H9 (cell line): ENCODE results near the gene C1QTNF2. TPM values are rescaled to one million over a fixed set of nuclear protein-coding genes. Genes with fewer than 3 reads are reported as not detected.

Experiments
- DNase-seq: peaks from one replicate; pipeline ENCODE4 v3.0.0-alpha.2; 2017
- H2AFZ ChIP-seq: one replicate; pipeline ENCODE4 v1.6.1; 2013; ENCODE audit warnings: mild to moderate bottlenecking, low read length, control low read depth, moderate library complexity
- H2AK5ac ChIP-seq: 2 replicates; pipeline ENCODE4 v1.6.1; 2013; ENCODE audit warnings: low read length, control low read depth, mixed read lengths; ENCODE audit not compliant: insufficient read length
- H2BK120ac ChIP-seq: one replicate; pipeline ENCODE4 v1.6.1; 2013; ENCODE audit warnings: low read depth, mild to moderate bottlenecking, low read length, control low read depth, inconsistent platforms; ENCODE audit not compliant: poor library complexity, severe bottlenecking
- H2BK12ac ChIP-seq: 2 replicates; pipeline ENCODE4 v1.6.1; 2013; ENCODE audit warnings: low read length, control low read depth, mixed read lengths, low read depth; ENCODE audit not compliant: insufficient read length
- H2BK15ac ChIP-seq: 2 replicates; pipeline ENCODE4 v1.6.1; 2013; ENCODE audit warnings: low read depth, low read length, control low read depth
- H2BK20ac ChIP-seq: one replicate; pipeline ENCODE4 v1.6.1; 2013; ENCODE audit warnings: low read depth, mild to moderate bottlenecking, low read length, control low read depth, inconsistent platforms; ENCODE audit not compliant: poor library complexity, severe bottlenecking
- H2BK5ac ChIP-seq: 2 replicates; pipeline ENCODE4 v1.6.1; 2013; ENCODE audit warnings: low read length, control low read depth, mixed read lengths; ENCODE audit not compliant: insufficient read length
- H3K14ac ChIP-seq: 2 replicates; pipeline ENCODE4 v1.6.1; 2013; ENCODE audit warnings: low read length, control low read depth; ENCODE audit not compliant: insufficient read depth
- H3K18ac ChIP-seq: 2 replicates; pipeline ENCODE4 v1.6.1; 2013; ENCODE audit warnings: low read depth, mild to moderate bottlenecking, mixed read lengths, low read length, control low read depth; ENCODE audit not compliant: insufficient read length
- H3K23ac ChIP-seq: 2 replicates; pipeline ENCODE4 v1.6.1; 2013; ENCODE audit warnings: low read length, control low read depth, mixed read lengths, low read depth; ENCODE audit not compliant: insufficient read length
- H3K23me2 ChIP-seq: 2 replicates; pipeline ENCODE4 v1.6.1; 2013; ENCODE audit warnings: low read depth, mild to moderate bottlenecking, mixed read lengths, low read length, control low read depth; ENCODE audit not compliant: insufficient read length, poor library complexity, severe bottlenecking
- H3K27ac ChIP-seq: 2 replicates; pipeline ENCODE4 v1.5.1; 2013; ENCODE audit warnings: low read length, control low read depth, mixed read lengths, low read depth; ENCODE audit not compliant: insufficient read length
- H3K27me3 ChIP-seq: 2 replicates; pipeline ENCODE4 v1.6.1; 2013; ENCODE audit warnings: low read length, control low read depth, inconsistent platforms; ENCODE audit not compliant: insufficient read depth
- H3K4ac ChIP-seq: 2 replicates; pipeline ENCODE4 v1.6.1; 2013; ENCODE audit warnings: low read depth, mild to moderate bottlenecking, control low read depth, inconsistent platforms, low read length, moderate library complexity
- H3K4me1 ChIP-seq: 2 replicates; pipeline ENCODE4 v1.6.1; 2013; ENCODE audit warnings: low read length, control low read depth, inconsistent platforms; ENCODE audit not compliant: insufficient read depth
- H3K4me2 ChIP-seq: 2 replicates; pipeline ENCODE4 v1.6.1; 2013; ENCODE audit warnings: low read length, control low read depth, mixed read lengths; ENCODE audit not compliant: insufficient read length, insufficient read depth
- H3K56ac ChIP-seq: 2 replicates; pipeline ENCODE4 v1.6.1; 2013; ENCODE audit warnings: low read depth, mild to moderate bottlenecking, mixed read lengths, low read length, control low read depth; ENCODE audit not compliant: insufficient read length
- H3K79me1 ChIP-seq: 2 replicates; pipeline ENCODE4 v1.6.1; 2013; ENCODE audit warnings: low read depth, mild to moderate bottlenecking, moderate library complexity, low read length, control low read depth, inconsistent platforms; ENCODE audit not compliant: insufficient read depth, poor library complexity, severe bottlenecking
- H3K79me2 ChIP-seq: 2 replicates; pipeline ENCODE4 v1.6.1; 2013; ENCODE audit warnings: low read length, control low read depth, inconsistent platforms; ENCODE audit not compliant: insufficient read depth
- H3K9ac ChIP-seq: 2 replicates; pipeline ENCODE4 v1.6.1; 2013; ENCODE audit warnings: low read length, control low read depth, mixed read lengths; ENCODE audit not compliant: insufficient read length; ENCODE audit errors: extremely low read depth
- H3K9me3 ChIP-seq: one replicate; pipeline ENCODE4 v1.6.1; 2013; ENCODE audit warnings: low read depth, low read length, inconsistent platforms; ENCODE audit not compliant: control insufficient read depth
- H3T11ph ChIP-seq: one replicate; pipeline ENCODE4 v1.6.1; 2013; ENCODE audit warnings: mild to moderate bottlenecking, low read length, control low read depth, inconsistent platforms
- H4K20me1 ChIP-seq: one replicate; pipeline ENCODE4 v1.6.1; 2013; ENCODE audit not compliant: control insufficient read depth, insufficient read length, insufficient read depth
- H4K5ac ChIP-seq: 2 replicates; pipeline ENCODE4 v1.6.1; 2013; ENCODE audit warnings: low read depth, mild to moderate bottlenecking, mixed read lengths, low read length, control low read depth; ENCODE audit not compliant: insufficient read length
- H4K8ac ChIP-seq: replicated peaks from 2 replicates; pipeline ENCODE4 v1.6.1; 2013; ENCODE audit warnings: low read length, control low read depth, mixed read lengths, low read depth; ENCODE audit not compliant: insufficient read length
- H4K91ac ChIP-seq: 2 replicates; pipeline ENCODE4 v1.6.1; 2013; ENCODE audit warnings: low read depth, mild to moderate bottlenecking, moderate library complexity, mixed read lengths, low read length, control low read depth; ENCODE audit not compliant: insufficient read length
- H3K27ac Mint-ChIP-seq, 3 experiments: 2 replicates in 2 of 3; 3 replicates in 1 of 3; pipeline ENCODE4 v1.8.0; 2020 to 2021; ENCODE audit warnings: mixed read lengths in 3 of 3, mild to moderate bottlenecking in 1 of 3, moderate library complexity in 1 of 3
- H3K27me3 Mint-ChIP-seq: 2 replicates; pipeline ENCODE4 v1.8.0; 2021; ENCODE audit warnings: low read depth, mild to moderate bottlenecking, moderate library complexity, mixed read lengths
- H3K36me3 Mint-ChIP-seq, 3 experiments: 2 replicates in 2 of 3; 3 replicates in 1 of 3; pipeline ENCODE4 v1.8.0; 2020 to 2021; ENCODE audit warnings: low read depth in 3 of 3, mixed read lengths in 3 of 3; ENCODE audit not compliant: insufficient read depth in 1 of 3
- H3K4me1 Mint-ChIP-seq, 2 experiments: 2 replicates each; pipeline ENCODE4 v1.8.0; 2020; ENCODE audit warnings: mixed read lengths in 2 of 2
- H3K4me3 Mint-ChIP-seq, 2 experiments: 2 replicates in 1 of 2; 3 replicates in 1 of 2; pipeline ENCODE4 v1.8.0; 2020 to 2021; ENCODE audit warnings: mild to moderate bottlenecking in 2 of 2, mixed read lengths in 2 of 2, moderate library complexity in 1 of 2
- H3K9me3 Mint-ChIP-seq, 2 experiments: 2 replicates in 1 of 2; 3 replicates in 1 of 2; pipeline ENCODE4 v1.8.0; 2020; ENCODE audit warnings: mild to moderate bottlenecking in 2 of 2, mixed read lengths in 2 of 2, moderate library complexity in 1 of 2
- CTCF ChIP-seq: fragments of 200-600 bp; sonication (generic); conservative IDR thresholded peaks from 3 replicates; pipeline ENCODE4 v1.8.0; 2021; ENCODE audit warnings: antibody characterized with exemption, mild to moderate bottlenecking
- WGBS: extraction: QIAGEN DNeasy Blood & Tissue Kit; methylation state at CpG from one replicate; pipeline ENCODE4 v1.1.7; 2013; ENCODE audit warnings: missing lambda C conversion rate, low lambda C conversion rate, mixed read lengths; ENCODE audit not compliant: insufficient read length; ENCODE audit errors: extremely low coverage; 5-methylcytosine and 5-hydroxymethylcytosine counted together
- total RNA-seq: library from RNA; stranded (reverse); gene quantifications from 2 replicates; pipeline ENCODE4 v1.2.1, GENCODE V29; 2021

Gene C1QTNF2
- total RNA-seq, 1 experiment from 2014 or later, result 0.59 TPM

GRCh38 chr5:160398806-160399205 lies 28.4 kb upstream of the C1QTNF2 start:
- no peak overlapping the region for H3K23ac ChIP-seq
- peak overlapping the region; percentile 99 for H3K9ac ChIP-seq
- H3K27ac ChIP-seq, result no peak overlapping the region
- Mint-ChIP-seq H3K36me3 (peaks cover 0 to 13% (median 13%) of the 10 kb centered on the region in 3 experiments; a peak in 6 of 7 replicates), H3K4me3 (peak overlapping the region; percentile 86 to 92), H3K4me1 (peaks cover 17 to 21% of the 10 kb centered on the region in 2 experiments), H3K27me3 (no peaks in the 10 kb centered on the region), H3K9me3 (no peaks in the 10 kb centered on the region), H3K27ac (peak overlapping the region in 2 of 3 experiments; percentile 4 to 98; a peak in 2 of 7 replicates)
- no CpG with 5 or more reads among the region's 4 CpGs for WGBS
- H3K23me2 ChIP-seq, result peaks cover 4% of the 10 kb centered on the region
- no peak overlapping the region for H4K91ac ChIP-seq
- no peak overlapping the region for H2BK15ac ChIP-seq
- H2BK20ac ChIP-seq, result no peak overlapping the region
- H3K27me3 ChIP-seq, result no peaks in the 10 kb centered on the region
- no peak overlapping the region for H3K56ac ChIP-seq
- peak overlapping the region; percentile 93 for H3K4me2 ChIP-seq
- no peak overlapping the region for H3K18ac ChIP-seq
- H3K4me1 ChIP-seq, result no peaks in the 10 kb centered on the region
- H4K20me1 ChIP-seq, result no peaks in the 10 kb centered on the region
- H2BK12ac ChIP-seq, result no peak overlapping the region
- H3K14ac ChIP-seq, result no peak overlapping the region
- no peak overlapping the region for H2AFZ ChIP-seq
- H3K79me2 ChIP-seq, result no peaks in the 10 kb centered on the region
- no peak overlapping the region for H4K5ac ChIP-seq
- no peak overlapping the region for H2BK120ac ChIP-seq
- H3K79me1 ChIP-seq, result no peaks in the 10 kb centered on the region
- TF ChIP-seq CTCF, result no peak
- H2BK5ac ChIP-seq, result no peak overlapping the region
- no peaks in the 10 kb centered on the region for H3K9me3 ChIP-seq
- H4K8ac ChIP-seq, result no peak overlapping the region
- H3T11ph ChIP-seq, result no peak overlapping the region
- DNase-seq, result no peak
- no peak overlapping the region for H3K4ac ChIP-seq
- no peak overlapping the region for H2AK5ac ChIP-seq
